GM19099 (cell line): ENCODE data around the gene L3MBTL3.

Experiments used
- POLR2A ChIP-seq: IDR thresholded peaks from 3 replicates; pipeline ENCODE4 v1.6.1; 2011; ENCODE audit warnings: low read depth; ENCODE audit not compliant: insufficient read length; ENCODE audit errors: extremely low read depth

The L3MBTL3 gene

DNA sequence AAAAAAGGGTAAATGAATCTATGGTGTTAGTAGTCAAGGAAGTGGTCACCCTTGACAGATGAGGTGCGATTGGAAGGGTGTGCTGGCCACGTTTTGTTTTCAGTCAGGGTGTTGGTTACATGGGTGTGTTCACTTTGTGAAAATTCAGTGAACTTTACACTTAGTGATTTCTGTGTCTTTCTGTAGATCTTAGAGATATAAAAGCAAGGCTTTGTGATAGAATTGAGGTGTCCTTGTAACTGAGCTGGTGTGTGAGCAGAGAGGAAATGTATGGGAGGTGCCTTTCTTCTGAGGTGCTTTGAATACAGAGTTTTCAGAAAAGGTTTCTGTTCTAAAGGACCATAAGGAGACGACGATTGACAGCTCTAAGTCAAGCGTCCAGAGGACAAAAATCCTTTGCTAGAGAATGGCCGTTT, 113.9 kb downstream of the L3MBTL3 start:
- no peak for TF ChIP-seq POLR2A

DNA sequence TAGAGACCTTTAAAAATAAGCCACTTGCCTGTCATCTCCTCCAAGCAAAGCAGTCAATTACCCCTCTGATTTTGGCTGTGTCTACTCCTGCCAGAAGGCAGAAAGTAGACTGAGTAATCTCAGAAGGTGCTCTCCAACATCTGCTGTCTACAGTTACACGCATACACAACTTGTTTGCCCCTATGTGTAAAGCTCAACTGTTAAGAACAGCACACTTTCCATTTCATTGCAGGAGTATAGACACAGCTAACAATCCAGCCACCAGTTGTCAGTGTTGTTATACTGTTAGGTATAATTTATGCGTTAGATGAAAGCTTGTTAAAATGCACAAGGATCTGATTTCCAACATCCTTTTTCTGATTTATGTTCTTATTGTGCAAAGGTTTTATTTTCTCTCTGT, 116.2 kb downstream of the L3MBTL3 start:
- TF ChIP-seq POLR2A, result no peak

DNA sequence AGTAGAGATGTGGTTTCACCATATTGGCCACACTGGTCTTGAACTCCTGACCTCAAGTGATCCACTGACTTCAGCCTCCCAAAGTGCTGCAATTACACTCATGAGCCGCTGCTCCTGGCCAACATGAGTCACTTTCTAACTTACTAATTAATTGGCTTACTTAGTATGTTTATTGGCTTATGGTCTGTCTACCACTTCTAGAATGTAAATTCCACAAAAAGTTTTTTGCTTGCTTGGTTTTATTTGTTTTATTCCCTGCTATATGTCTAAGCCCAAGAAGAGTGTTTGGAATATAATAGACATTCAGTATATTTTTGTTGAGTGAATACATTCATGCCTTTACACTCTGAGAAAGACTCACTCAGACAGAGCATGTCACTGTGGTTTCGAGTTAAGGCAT, 118.4 kb downstream of the L3MBTL3 start:
- TF ChIP-seq POLR2A, result no peak

DNA sequence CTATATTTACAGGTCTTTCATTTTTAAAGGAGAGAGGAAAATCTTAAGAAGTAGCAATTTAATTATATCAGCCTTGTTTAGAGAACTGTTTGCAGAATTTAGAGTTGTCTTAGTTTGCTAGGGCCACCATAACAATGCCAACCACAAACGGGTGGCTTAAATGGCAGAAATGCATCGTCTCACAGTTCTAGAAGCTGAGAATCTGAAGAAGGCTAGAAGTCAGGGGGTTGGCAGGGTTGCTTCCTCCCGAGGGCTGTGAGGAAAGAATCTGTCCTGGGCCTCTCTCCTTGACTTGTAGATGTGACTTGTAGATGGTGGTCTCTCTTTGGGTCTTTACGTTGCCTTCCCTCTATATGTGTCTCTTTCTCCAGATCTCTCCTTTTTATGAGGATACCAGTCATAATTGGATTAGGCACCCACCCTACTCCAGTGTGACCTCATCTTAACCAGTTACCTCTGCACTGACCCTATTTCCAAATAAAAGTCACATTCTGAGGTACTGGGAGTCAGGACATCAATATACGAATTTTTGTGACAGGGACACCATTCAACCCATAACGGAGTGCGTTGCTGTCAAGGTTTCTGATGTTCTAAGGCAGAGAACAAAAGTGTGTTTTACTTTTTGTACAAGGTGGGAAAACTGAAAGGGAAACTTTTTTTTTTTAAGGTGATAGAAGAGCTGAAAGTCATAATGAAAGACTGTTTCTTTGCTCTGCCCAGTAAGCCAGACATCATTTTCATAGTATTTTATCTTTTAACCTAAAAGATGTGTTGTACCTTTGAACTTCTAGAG, 119.9 kb downstream of the L3MBTL3 start:
- TF ChIP-seq POLR2A, result no peak

DNA sequence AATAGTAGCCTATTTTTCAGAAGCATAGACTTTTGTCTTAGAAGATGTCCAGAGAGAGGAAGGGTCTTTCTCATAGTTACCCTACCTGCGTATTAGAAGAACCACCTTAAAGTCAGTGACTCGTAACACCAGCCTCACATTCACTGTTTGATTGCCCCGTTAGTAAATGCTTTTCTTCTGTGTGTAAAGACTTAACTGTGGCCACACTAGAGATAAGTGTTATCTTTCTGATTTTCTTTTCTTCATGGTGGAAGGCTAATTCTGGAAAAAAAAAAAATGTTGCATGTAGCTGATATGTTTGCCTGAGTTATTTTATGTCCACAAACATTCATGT, 120.5 kb downstream of the L3MBTL3 start:
- no peak for TF ChIP-seq POLR2A

DNA sequence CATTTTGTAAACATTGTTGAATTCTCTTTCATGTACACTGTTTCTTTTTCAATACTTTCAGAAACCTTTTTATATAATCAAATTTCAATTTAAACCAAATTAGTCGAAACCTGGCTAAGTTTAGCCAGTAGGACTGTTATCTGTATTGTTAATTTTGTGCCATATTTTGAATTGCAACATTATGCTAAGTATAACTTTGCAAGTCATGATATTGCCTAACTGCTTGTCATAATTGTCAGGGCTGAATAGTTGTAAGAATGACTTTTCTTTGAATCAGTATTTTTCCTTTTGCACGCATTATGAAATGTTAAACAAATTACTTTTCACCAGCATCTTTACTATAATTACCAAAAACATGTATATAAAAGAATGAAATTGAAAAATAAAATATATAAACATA, 121.7 kb downstream of the L3MBTL3 start:
- TF ChIP-seq POLR2A, result no peak

DNA sequence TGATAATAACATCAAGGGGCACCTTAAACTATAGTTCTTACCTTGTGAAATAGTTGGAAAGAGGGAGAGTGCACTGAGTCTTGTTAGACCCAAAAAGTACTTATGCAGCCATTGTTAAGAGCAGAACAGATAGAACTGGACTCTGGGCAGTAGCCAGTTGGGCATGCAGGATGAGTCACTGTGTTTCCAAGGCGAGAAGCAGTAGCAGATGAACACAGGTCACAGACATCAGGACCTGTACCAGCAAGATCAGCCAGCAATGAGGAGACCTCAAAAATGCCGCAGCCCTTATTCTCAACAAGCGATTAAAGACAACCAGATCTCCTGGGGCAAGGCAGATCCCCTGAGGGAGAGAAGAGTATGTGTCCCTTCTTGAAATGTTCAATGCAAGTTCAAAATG, 125.3 kb downstream of the L3MBTL3 start:
- TF ChIP-seq POLR2A, result no peak

DNA sequence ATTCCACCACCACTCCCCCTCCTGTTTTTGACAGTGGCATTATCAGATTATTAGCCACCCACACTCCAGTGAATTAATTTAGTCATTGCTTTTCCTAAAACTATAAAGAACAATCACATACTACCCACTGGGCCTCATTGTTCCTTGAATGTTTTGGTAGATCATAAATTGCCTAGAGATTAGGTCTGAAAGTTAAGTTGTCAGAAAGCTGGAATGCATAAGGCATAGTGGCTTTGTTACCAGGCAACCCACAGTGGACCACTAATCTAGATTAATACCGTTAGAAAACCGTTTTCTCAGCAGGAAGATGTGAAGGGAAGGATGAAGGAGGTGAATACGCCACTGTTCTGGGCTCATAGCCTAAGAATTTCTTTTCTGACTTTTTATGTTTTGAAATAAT, 128.7 kb downstream of the L3MBTL3 start:
- TF ChIP-seq POLR2A, result no peak

DNA sequence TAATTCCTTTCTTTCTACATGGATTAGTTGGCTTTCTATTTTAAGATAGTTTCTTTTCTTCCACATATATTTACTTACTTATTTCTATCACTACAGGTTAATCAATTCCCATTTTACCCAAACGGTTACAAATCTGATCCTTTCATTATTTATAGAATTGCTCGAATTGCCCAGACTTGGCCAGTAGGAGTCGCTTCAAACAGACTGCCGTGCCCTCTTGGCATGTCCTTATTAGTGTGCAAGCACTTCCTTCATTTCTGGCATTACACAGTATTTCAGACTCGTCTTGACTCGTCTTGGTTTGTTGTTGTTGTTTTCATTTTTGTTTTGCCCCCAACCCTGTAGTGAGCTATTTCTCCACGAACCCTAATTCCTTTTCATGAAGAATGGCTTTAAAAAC, 129.8 kb downstream of the L3MBTL3 start:
- no peak for TF ChIP-seq POLR2A

DNA sequence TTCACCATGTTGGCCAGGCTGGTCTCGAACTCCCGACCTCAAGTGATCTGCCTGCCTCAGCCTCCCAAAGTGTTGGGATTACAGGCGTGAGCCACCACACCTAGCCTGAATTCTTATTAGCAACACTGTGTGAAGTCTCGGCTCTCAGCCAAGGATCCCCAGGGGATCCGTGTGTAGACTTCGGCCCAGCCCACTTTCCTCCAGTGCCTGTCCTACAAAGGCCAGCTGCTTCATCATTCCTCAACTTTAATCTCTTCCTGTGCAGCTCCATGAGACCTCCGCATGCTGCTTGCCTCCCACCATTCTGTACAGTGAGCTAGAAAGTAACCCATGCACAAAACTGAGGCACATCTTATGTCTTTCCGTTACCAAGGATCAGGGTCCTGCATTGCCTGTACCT, 132.5 kb downstream of the L3MBTL3 start:
- TF ChIP-seq POLR2A, result no peak

DNA sequence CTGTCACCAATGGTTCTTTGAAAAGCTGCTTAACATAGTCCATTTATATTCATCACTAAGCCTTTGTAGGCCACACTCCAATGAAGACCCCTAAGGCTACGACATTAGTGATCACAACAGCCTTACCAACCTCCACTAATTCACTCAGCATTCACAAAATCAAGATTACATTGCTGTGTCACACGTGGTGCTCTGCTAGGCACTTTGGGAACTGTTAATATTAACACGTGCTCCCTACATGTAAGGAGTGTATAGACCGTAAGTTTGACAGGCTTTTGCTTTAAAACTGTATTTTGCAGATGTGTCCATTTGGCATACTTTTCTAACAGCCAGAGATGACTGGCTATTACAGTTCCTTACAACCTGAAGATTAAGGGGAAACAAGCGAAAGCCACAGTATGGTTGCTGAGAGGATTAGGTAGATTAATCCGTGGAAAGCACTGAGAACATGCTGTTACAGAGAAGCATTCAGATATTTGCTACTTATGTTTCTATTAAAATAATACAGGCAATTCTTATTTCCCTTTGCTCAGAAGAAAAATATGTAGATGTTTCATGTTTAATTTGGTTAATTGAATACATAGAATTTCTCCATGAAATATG, 134.6 kb downstream of the L3MBTL3 start:
- TF ChIP-seq POLR2A, result no peak

DNA sequence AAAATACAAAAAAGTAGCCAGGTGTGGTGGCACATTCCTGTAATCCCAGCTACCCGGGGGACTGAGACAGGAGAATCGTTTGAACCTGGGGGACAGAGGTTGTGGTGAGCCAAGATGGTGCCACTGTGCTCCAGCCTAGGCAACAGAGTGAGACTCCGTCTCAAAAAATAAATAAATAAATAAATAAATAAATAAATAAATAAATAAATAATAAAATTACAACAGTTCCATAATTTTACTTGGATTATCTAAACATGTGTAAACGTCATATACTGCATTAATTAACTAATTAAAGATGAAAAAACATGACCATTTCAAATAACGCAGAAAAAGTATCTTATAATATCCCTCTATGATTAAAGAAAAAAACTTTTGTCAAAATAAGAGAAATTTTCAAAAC, 138.5 kb downstream of the L3MBTL3 start:
- TF ChIP-seq POLR2A, result no peak

DNA sequence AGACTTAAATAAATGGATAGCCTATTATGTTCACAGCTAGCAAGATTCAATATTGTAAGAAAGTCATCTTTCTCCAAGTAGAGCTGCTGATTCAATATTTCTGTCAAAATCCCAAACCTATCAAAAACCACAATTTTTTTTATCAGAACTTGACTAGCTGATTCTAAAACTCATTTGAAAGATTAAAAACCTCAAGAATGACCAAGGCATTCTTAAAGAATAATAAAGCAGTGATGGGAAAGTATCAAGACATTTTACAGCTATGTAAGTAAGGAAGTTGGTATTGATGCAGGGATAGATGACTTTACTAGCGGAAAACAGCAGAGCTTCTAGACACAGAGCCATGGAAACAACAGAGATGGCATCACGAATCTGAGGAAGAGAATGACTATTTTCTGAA, 139.7 kb downstream of the L3MBTL3 start:
- no peak for TF ChIP-seq POLR2A

DNA sequence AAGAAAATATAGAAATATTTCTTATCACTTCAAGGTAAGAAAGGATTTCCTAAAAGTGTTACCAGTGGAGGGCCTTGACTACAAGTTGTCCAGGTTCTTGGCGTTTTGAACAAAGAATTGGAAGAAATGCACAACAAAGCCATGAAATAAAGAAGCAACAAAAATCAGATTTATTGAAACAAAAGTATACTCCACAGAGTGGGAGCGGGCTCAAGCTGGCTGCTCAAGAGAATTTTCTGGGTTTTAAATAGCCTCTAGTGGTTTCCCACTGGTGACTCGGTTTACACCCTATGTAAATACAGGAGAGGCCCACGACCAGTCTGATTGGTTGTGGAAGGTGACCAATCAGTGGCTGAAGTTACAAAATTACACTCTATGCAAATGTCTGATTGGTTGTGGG, 140.2 kb downstream of the L3MBTL3 start:
- TF ChIP-seq POLR2A, result no peak

DNA sequence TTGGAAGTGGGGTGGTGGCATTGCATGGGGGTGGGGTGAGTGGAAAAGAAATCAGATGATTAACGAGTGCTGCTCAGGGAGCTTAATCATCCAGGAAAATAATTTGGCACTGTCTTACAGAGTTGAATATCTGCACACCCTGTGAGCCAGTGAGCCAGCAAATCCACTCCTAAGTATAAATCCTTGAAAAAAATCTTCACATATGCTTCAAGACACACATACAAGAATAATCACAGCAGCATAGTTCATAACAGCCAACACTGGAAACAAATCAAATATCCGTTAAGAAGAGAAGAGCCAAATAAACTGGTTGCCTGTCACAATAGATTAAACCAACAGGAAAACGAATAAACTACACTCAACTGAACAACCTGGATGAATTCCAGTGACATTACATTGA, 141.6 kb downstream of the L3MBTL3 start:
- TF ChIP-seq POLR2A, result no peak

DNA sequence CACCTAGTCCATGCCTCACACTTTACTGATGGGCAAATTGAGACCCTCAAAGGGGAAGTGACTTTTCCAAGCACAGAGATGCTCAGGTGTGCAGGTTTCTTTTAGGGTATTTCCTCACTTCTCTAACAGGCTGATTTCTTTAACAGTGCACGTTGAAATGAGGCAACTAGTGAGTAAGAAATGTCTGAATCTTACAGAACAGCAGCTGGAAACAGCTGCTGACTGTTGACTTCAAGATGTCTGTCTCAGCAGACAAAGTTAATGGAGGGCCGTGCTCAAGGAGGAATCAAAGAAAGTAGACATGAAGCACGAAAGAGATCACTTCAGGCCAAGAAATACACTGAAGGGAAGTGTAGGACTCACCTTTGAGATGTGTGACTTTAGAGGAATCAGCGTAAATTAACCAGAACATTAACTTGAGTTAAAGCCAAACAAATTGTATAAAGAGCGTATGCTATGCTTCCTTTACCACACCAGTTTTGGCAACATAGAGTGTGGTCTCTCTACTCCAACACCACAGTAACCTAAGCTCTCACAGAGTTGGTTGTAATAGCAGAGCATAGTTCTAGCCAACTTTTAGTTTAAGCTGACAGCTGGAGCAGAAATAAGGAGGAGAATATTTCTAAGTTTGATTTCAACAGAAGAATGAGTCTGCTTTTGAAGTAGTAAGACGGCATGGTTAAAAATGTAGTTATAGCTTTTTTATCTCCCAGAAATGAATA, 143.5 kb downstream of the L3MBTL3 start:
- TF ChIP-seq POLR2A, result no peak
